Astrocyte of the spinal cord (primary cell): ENCODE results near the gene ACCS.

Experiments used
- DNase-seq: peaks from one replicate; pipeline ENCODE4 v3.0.0; 2011; ENCODE audit warnings: low read depth, low spot score
- H3K4me3 ChIP-seq: 2 replicates; pipeline ENCODE4 v1.5.1; 2011; ENCODE audit warnings: low read depth, mild to moderate bottlenecking, low read length, moderate library complexity
- in situ Hi-C: cut with HindIII; loops from 2 replicates; pipeline ENCODE4 v1.10.0; 2017; ENCODE audit warnings: low sequenced_read_pairs
- TF ChIP-seq, protein P1 (sequence below): IDR thresholded peaks from 2 replicates; pipeline ENCODE4 v1.5.1; 2012; ENCODE audit warnings: low read depth, mild to moderate bottlenecking, low read length, inconsistent platforms

Gene ACCS

DNA sequence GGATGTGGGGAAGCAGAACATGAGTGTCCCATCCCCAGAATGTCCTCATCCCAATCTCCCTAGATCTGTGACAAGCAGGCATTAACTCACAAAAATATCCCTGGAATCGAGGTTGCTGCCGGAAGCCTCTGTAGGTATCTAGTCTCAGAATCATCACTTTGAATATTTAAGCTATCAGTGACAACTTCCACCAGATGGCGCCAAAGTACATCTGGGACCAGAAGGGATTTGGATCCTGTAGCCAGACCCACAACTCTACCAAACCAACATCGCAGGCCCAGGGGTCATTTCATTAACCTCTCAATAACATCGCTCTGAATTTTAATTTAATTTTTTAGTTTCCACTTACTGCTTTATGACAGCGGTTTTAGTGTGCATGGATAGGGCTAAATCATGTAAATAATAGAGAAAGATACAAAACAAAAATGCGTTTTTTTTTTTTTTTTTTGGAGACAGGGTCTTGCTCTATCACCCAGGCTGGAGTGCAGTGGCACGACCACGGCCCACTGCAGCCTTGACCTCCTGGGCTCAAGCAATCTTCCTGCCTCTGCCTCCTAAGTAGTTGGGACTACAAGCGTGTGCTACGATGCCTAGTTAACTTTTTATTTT, 28.3 kb downstream of the ACCS start:
- TF ChIP-seq, protein P1, sequence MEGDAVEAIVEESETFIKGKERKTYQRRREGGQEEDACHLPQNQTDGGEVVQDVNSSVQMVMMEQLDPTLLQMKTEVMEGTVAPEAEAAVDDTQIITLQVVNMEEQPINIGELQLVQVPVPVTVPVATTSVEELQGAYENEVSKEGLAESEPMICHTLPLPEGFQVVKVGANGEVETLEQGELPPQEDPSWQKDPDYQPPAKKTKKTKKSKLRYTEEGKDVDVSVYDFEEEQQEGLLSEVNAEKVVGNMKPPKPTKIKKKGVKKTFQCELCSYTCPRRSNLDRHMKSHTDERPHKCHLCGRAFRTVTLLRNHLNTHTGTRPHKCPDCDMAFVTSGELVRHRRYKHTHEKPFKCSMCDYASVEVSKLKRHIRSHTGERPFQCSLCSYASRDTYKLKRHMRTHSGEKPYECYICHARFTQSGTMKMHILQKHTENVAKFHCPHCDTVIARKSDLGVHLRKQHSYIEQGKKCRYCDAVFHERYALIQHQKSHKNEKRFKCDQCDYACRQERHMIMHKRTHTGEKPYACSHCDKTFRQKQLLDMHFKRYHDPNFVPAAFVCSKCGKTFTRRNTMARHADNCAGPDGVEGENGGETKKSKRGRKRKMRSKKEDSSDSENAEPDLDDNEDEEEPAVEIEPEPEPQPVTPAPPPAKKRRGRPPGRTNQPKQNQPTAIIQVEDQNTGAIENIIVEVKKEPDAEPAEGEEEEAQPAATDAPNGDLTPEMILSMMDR: peak; percentile 78
- DNase-seq: peak; percentile 73
- in situ Hi-C loops: no loop called here
- no peak overlapping the region for H3K4me3 ChIP-seq

- DNase-seq: peak; percentile 85
- TF ChIP-seq, protein P1: peak; percentile 94
These were observed 29.7 kb downstream of the ACCS start, which contains the start of gene EXT2 for GRCh38 chr11:44095506-44096359. TSS of gene EXT2 (plus strand) at chr11:44095678. CDS start at chr11:44107713, 12,035 bp downstream.

DNA sequence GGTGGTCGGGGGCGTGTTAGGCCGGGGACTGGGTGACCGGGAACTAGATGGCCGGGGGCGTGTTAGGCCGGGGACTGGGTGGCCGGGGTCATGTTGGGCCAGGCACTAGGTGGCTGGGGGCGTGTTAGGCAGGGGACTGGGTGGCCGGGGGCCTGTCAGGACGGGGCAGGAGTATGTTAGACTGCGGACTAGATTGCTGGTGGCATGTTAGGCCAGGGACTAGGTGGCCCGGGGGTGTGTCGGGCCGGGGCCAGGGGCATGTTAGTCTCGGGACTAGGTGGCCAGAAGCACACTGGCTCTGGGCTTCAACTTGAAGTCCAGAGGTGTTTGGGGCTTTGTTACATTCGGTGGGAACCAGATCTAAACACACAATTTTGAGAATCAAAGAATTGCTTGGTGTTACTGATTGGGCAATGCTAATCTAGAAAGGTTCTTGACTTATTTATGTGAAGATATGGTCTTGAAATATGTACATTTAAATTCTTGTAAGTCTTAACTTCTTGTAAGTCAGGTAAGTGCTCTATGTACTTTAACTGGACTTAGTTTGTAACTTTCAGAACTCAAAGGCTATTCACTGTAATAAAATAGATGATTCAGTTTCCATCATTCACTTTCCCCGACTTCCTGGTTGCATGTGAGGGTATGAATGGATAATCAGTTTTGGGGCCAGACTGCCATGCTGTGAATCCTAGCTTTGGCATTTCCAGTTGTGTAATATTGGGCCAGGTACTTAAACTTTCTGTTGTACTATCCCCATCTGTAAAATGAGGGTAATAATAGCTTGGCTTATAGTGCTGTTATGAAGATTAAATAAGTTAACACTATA, 30.5 kb downstream of the ACCS start:
- peak; percentile 9 for DNase-seq
- peak overlapping the region; percentile 81 for H3K4me3 ChIP-seq
- TF ChIP-seq, protein P1: no peak
- in situ Hi-C loops: no loop called here

More at GRCh38 chr11:44095506-44096359, 29.7 kb downstream of the ACCS start, which contains the start of gene EXT2:
- H3K4me3 ChIP-seq: peak within 1 kb of the TSS; percentile 81
- in situ Hi-C loops: no loop called here

DNA sequence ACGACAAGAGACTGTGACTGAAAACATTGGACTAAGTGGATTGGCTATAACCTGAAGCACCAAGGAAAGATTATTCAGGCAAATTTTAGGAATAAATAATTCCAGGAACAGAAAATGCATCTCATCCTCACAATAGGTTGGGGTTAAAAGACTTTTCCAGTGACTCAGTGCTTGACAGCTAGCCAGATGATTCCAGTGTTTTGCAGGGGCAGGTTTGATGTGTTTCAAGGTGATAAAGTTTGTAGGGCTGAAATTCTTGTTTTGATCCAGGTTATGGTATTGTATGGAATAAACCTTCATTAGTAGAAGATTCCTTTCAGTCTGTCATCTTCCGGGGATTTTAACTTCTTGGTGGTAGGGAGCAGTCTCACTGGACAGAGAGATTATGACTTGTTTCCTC, 31.8 kb downstream of the ACCS start:
- in situ Hi-C loops: no loop called here
- no peak overlapping the region for H3K4me3 ChIP-seq
- TF ChIP-seq, protein P1: no peak
- no peak for DNase-seq

- DNase-seq: no peak
- in situ Hi-C loops: loop anchor here (25.0 kb wide), 1 partner anchor 436 kb away; no protein-coding TSS in a partner anchor
- TF ChIP-seq, protein P1: no peak
- H3K4me3 ChIP-seq: no peak overlapping the region
These were observed 35.0 kb downstream of the ACCS start for GRCh38 chr11:44101098-44101497.

GRCh38 chr11:44104481-44105294, 38.6 kb downstream of the ACCS start:
- in situ Hi-C loops: loop anchor here (25.0 kb wide), 1 partner anchor 433 kb away; no protein-coding TSS in a partner anchor
- no peak for DNase-seq
- H3K4me3 ChIP-seq: no peak overlapping the region
- TF ChIP-seq, protein P1: peak; percentile 1
